ENCODE results near the gene MMP28.

MMP28 gene

DNA sequence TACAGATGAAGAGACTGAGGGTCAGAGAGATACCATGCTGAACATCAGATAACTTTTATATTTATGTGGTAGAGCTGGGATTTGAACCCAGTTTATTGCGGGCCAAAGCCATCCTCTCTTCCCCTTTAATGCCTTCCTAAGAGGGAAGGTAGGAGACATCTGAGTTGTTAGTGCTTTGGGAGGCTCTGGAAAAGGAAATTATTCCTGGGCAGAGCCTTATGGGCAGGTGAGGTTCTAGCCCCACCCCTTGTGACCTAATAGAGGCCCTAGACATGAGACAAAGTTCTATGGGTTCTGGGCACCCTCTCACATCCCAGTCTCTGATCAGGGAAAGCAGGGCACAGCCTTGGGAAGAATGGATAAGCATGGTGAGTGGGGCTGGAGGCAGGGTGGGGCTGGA lies 34.9 kb downstream of the MMP28 start, which contains the start of gene C17orf50:
Gene C17orf50 (plus strand): TSS at position 301 of the 400 bp plus-strand sequence. CDS start 55 bp downstream, at position 356.
- H4K8ac ChIP-seq (ENCODE audit: low read depth, low read length): no peak within 1 kb of the TSS
- no peak within 1 kb of the TSS for H4K91ac ChIP-seq (ENCODE audit: low read depth, low read length, poor library complexity)
- H2AFZ ChIP-seq (ENCODE audit: low read length): no peak within 1 kb of the TSS
- no peaks in the 10 kb centered on the region for H3K9me3 ChIP-seq (replicated peaks in 1 of 2; ENCODE audit: control insufficient read depth in 2 of 2, insufficient read depth in 1 of 2, low read depth in 1 of 2, low read length in 2 of 2)
- no peak within 1 kb of the TSS for H3K14ac ChIP-seq (ENCODE audit: low read length)
- H3K4ac ChIP-seq (ENCODE audit: low read length): no peak within 1 kb of the TSS
- H3K27ac ChIP-seq (replicated peaks; ENCODE audit: low read length): no peak within 1 kb of the TSS
- no peak within 1 kb of the TSS for H3K9ac ChIP-seq (ENCODE audit: low read depth, low read length, poor library complexity)
- H3K79me1 ChIP-seq (ENCODE audit: low read depth, low read length): no peaks in the 10 kb centered on the region
- H3K23ac ChIP-seq (ENCODE audit: low read depth, low read length, poor library complexity): no peak within 1 kb of the TSS
- WGBS, 2 donors (ENCODE audit: extremely low coverage in 2 of 2, insufficient read length in 2 of 2, insufficient replicate concordance in 1 of 2): no CpG with 5 or more reads among the region's 1 CpG
- H2AK5ac ChIP-seq (ENCODE audit: low read depth, low read length): no peak within 1 kb of the TSS
- H3K4me1 ChIP-seq (ENCODE audit: control insufficient read depth in 2 of 2, insufficient read depth in 1 of 2, low read depth in 1 of 2, low read length in 2 of 2): peaks cover 9% of the 10 kb centered on the region in 2 donors
- H2BK12ac ChIP-seq (ENCODE audit: low read length): no peak within 1 kb of the TSS
- H3K4me2 ChIP-seq (ENCODE audit: insufficient read depth, low read length, poor library complexity, severe bottlenecking): no peak within 1 kb of the TSS
- no peak within 1 kb of the TSS for H2BK120ac ChIP-seq (ENCODE audit: low read depth, low read length)
- H3K27me3 ChIP-seq (ENCODE audit: control insufficient read depth in 3 of 3, insufficient read depth in 3 of 3, low read depth in 1 of 3, low read length in 3 of 3): no peaks in the 10 kb centered on the region
- no peak for DNase-seq (ENCODE audit: low spot score)
- no peak within 1 kb of the TSS for H2BK5ac ChIP-seq (ENCODE audit: low read length)
- no peak within 1 kb of the TSS for H2BK15ac ChIP-seq (ENCODE audit: low read length)
- H3K36me3 ChIP-seq (replicated peaks in 1 of 2; ENCODE audit: control insufficient read depth in 2 of 2, insufficient read depth in 2 of 2, low read length in 2 of 2): no peaks in the 10 kb centered on the region
- no peak within 1 kb of the TSS for H3K18ac ChIP-seq (ENCODE audit: low read length)
- no peak within 1 kb of the TSS for H3K4me3 ChIP-seq (ENCODE audit: low read length in 2 of 2)

GRCh38 chr17:35757243-35757642 lies 38.2 kb downstream of the MMP28 start:
- Histone ChIP-seq H3K27me3 (ENCODE audit: control insufficient read depth in 3 of 3, insufficient read depth in 3 of 3, low read depth in 1 of 3, low read length in 3 of 3) (peaks cover 0 to 6% (median 0%) of the 10 kb centered on the region in 3 experiments), H2AFZ (ENCODE audit: low read length) (no peak overlapping the region), H3K4ac (ENCODE audit: low read length) (no peak overlapping the region), H3K23ac (ENCODE audit: low read depth, low read length, poor library complexity) (no peak overlapping the region), H2BK120ac (ENCODE audit: low read depth, low read length) (no peak overlapping the region), H3K9ac (ENCODE audit: low read depth, low read length, poor library complexity) (no peak overlapping the region), H2AK5ac (ENCODE audit: low read depth, low read length) (no peak overlapping the region), H3K4me3 (ENCODE audit: low read length in 2 of 2) (no peak overlapping the region), H2BK5ac (ENCODE audit: low read length) (no peak overlapping the region), H3K14ac (ENCODE audit: low read length) (no peak overlapping the region), H2BK15ac (ENCODE audit: low read length) (no peak overlapping the region), H3K9me3 (replicated peaks in 1 of 2; ENCODE audit: control insufficient read depth in 2 of 2, insufficient read depth in 1 of 2, low read depth in 1 of 2, low read length in 2 of 2) (no peaks in the 10 kb centered on the region), H3K18ac (ENCODE audit: low read length) (no peak overlapping the region), H3K4me2 (ENCODE audit: insufficient read depth, low read length, poor library complexity, severe bottlenecking) (no peak overlapping the region), H4K8ac (ENCODE audit: low read depth, low read length) (no peak overlapping the region), H3K36me3 (replicated peaks in 1 of 2; ENCODE audit: control insufficient read depth in 2 of 2, insufficient read depth in 2 of 2, low read length in 2 of 2) (no peaks in the 10 kb centered on the region), H3K79me1 (ENCODE audit: low read depth, low read length) (no peaks in the 10 kb centered on the region), H4K91ac (ENCODE audit: low read depth, low read length, poor library complexity) (no peak overlapping the region), H3K27ac (replicated peaks; ENCODE audit: low read length) (no peak overlapping the region), H2BK12ac (ENCODE audit: low read length) (no peak overlapping the region), H3K4me1 (ENCODE audit: control insufficient read depth in 2 of 2, insufficient read depth in 1 of 2, low read depth in 1 of 2, low read length in 2 of 2) (peaks cover 0 to 1% of the 10 kb centered on the region in 2 donors)
- DNase-seq (ENCODE audit: low spot score): no peak

- Histone ChIP-seq H3K23ac (ENCODE audit: low read depth, low read length, poor library complexity) (no peak within 1 kb of the TSS), H4K91ac (ENCODE audit: low read depth, low read length, poor library complexity) (no peak within 1 kb of the TSS), H4K8ac (ENCODE audit: low read depth, low read length) (peak within 1 kb of the TSS; percentile 45), H3K14ac (ENCODE audit: low read length) (no peak within 1 kb of the TSS), H3K18ac (ENCODE audit: low read length) (peak within 1 kb of the TSS; percentile 31), H3K4me2 (ENCODE audit: insufficient read depth, low read length, poor library complexity, severe bottlenecking) (no peak within 1 kb of the TSS), H3K4ac (ENCODE audit: low read length) (no peak within 1 kb of the TSS), H3K4me3 (ENCODE audit: low read length in 2 of 2) (no peak within 1 kb of the TSS), H3K9ac (ENCODE audit: low read depth, low read length, poor library complexity) (peak within 1 kb of the TSS; percentile 65), H3K4me1 (ENCODE audit: control insufficient read depth in 2 of 2, insufficient read depth in 1 of 2, low read depth in 1 of 2, low read length in 2 of 2) (peaks cover 5 to 7% of the 10 kb centered on the region in 2 donors), H3K27ac (replicated peaks; ENCODE audit: low read length) (no peak within 1 kb of the TSS), H2AK5ac (ENCODE audit: low read depth, low read length) (no peak within 1 kb of the TSS), H2AFZ (ENCODE audit: low read length) (peak within 1 kb of the TSS; percentile 19), H3K79me1 (ENCODE audit: low read depth, low read length) (no peaks in the 10 kb centered on the region), H2BK12ac (ENCODE audit: low read length) (peak within 1 kb of the TSS; percentile 16), H2BK120ac (ENCODE audit: low read depth, low read length) (no peak within 1 kb of the TSS), H2BK15ac (ENCODE audit: low read length) (peak within 1 kb of the TSS; percentile 32), H3K27me3 (ENCODE audit: control insufficient read depth in 3 of 3, insufficient read depth in 3 of 3, low read depth in 1 of 3, low read length in 3 of 3) (peaks cover 0 to 37% (median 14%) of the 10 kb centered on the region in 3 experiments), H3K36me3 (replicated peaks in 1 of 2; ENCODE audit: control insufficient read depth in 2 of 2, insufficient read depth in 2 of 2, low read length in 2 of 2) (no peaks in the 10 kb centered on the region), H2BK5ac (ENCODE audit: low read length) (no peak within 1 kb of the TSS), H3K9me3 (replicated peaks in 1 of 2; ENCODE audit: control insufficient read depth in 2 of 2, insufficient read depth in 1 of 2, low read depth in 1 of 2, low read length in 2 of 2) (no peaks in the 10 kb centered on the region)
- no peak for DNase-seq (ENCODE audit: low spot score)
- no CpG with 5 or more reads among the region's 9 CpGs for WGBS, 2 donors (ENCODE audit: extremely low coverage in 2 of 2, insufficient read length in 2 of 2, insufficient replicate concordance in 1 of 2)
Measured at GRCh38 chr17:35752945-35753764, 42.3 kb downstream of the MMP28 start, which contains the start of gene GAS2L2. Gene GAS2L2 (minus strand): TSS chr17:35753239. CDS start chr17:35752850, 389 bp downstream.

- Histone ChIP-seq H3K9ac (ENCODE audit: low read depth, low read length, poor library complexity) (peak overlapping the region; percentile 65), H2BK5ac (ENCODE audit: low read length) (no peak overlapping the region), H2AK5ac (ENCODE audit: low read depth, low read length) (no peak overlapping the region), H3K27me3 (ENCODE audit: control insufficient read depth in 3 of 3, insufficient read depth in 3 of 3, low read depth in 1 of 3, low read length in 3 of 3) (peaks cover 0 to 38% (median 14%) of the 10 kb centered on the region in 3 experiments), H4K91ac (ENCODE audit: low read depth, low read length, poor library complexity) (no peak overlapping the region), H3K4me3 (ENCODE audit: low read length in 2 of 2) (no peak overlapping the region), H3K36me3 (replicated peaks in 1 of 2; ENCODE audit: control insufficient read depth in 2 of 2, insufficient read depth in 2 of 2, low read length in 2 of 2) (no peaks in the 10 kb centered on the region), H3K4me2 (ENCODE audit: insufficient read depth, low read length, poor library complexity, severe bottlenecking) (no peak overlapping the region), H3K4ac (ENCODE audit: low read length) (no peak overlapping the region), H3K27ac (replicated peaks; ENCODE audit: low read length) (no peak overlapping the region), H3K9me3 (replicated peaks in 1 of 2; ENCODE audit: control insufficient read depth in 2 of 2, insufficient read depth in 1 of 2, low read depth in 1 of 2, low read length in 2 of 2) (no peaks in the 10 kb centered on the region), H2BK120ac (ENCODE audit: low read depth, low read length) (no peak overlapping the region), H2BK12ac (ENCODE audit: low read length) (peak overlapping the region; percentile 16), H2BK15ac (ENCODE audit: low read length) (peak overlapping the region; percentile 32), H3K18ac (ENCODE audit: low read length) (peak overlapping the region; percentile 31), H3K14ac (ENCODE audit: low read length) (no peak overlapping the region), H3K23ac (ENCODE audit: low read depth, low read length, poor library complexity) (no peak overlapping the region), H3K79me1 (ENCODE audit: low read depth, low read length) (no peaks in the 10 kb centered on the region), H4K8ac (ENCODE audit: low read depth, low read length) (no peak overlapping the region), H2AFZ (ENCODE audit: low read length) (peak overlapping the region; percentile 19), H3K4me1 (ENCODE audit: control insufficient read depth in 2 of 2, insufficient read depth in 1 of 2, low read depth in 1 of 2, low read length in 2 of 2) (peaks cover 5 to 7% of the 10 kb centered on the region in 2 donors)
- DNase-seq (ENCODE audit: low spot score): no peak
- no CpG with 5 or more reads among the region's 16 CpGs for WGBS, 2 donors (ENCODE audit: extremely low coverage in 2 of 2, insufficient read length in 2 of 2, insufficient replicate concordance in 1 of 2)
Measured at GRCh38 chr17:35752471-35752870, 43.0 kb downstream of the MMP28 start.

Data from neuronal stem cell (in vitro differentiated cells).